ENCODE data around the gene EXOC1.

DNA sequence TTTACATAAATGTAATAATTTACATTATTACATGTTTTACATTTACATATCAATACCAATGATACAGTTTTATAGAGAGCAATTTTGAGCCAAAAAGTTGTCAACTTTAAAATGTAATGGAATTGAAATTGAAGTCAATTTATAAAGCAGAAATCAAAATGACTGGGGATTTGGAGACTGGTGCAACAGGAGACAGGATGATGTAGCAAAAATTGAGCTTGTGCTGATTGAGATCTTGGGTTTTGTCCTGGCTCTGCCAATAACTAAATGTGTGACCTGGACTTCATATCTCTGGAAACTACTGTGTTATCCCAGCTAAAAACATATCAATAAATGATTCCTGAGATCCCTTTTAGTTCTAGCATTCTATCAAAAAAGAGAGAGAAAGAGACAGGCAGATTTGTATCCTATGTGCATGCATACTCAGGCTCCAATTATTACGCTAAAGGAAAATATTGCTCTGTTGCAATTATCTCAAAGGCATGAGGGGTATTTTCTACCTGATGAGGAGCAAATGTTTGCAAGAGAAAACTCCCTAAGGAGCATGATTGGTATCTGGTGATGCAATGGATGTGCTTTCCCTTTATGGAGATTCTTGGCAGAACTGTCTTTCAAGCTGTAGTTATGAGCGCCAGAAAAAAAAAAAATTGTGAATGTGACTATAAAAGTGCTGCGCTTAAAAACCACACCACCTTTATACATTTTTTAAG, 19.2 kb upstream of the EXOC1 start:
- TF ChIP-seq, protein P1, sequence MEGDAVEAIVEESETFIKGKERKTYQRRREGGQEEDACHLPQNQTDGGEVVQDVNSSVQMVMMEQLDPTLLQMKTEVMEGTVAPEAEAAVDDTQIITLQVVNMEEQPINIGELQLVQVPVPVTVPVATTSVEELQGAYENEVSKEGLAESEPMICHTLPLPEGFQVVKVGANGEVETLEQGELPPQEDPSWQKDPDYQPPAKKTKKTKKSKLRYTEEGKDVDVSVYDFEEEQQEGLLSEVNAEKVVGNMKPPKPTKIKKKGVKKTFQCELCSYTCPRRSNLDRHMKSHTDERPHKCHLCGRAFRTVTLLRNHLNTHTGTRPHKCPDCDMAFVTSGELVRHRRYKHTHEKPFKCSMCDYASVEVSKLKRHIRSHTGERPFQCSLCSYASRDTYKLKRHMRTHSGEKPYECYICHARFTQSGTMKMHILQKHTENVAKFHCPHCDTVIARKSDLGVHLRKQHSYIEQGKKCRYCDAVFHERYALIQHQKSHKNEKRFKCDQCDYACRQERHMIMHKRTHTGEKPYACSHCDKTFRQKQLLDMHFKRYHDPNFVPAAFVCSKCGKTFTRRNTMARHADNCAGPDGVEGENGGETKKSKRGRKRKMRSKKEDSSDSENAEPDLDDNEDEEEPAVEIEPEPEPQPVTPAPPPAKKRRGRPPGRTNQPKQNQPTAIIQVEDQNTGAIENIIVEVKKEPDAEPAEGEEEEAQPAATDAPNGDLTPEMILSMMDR (conservative IDR thresholded peaks at IDR 0.05; ENCODE audit: low read depth in 2 of 2): no peak
- TF ChIP-seq EZH2phosphoT487 (IDR thresholded peaks at IDR 0.05; ENCODE audit: unreplicated experiment) (no peak), EZH2 (IDR thresholded peaks at IDR 0.05; ENCODE audit: low read depth, unreplicated experiment) (no peak), POLR2AphosphoS5 (IDR thresholded peaks at IDR 0.05; ENCODE audit: low read depth) (no peak), CREB1 (CRISPR knock-in tag; IDR thresholded peaks at IDR 0.05; ENCODE audit: low read depth) (no peak), STAT1 (IDR thresholded peaks at IDR 0.05; ENCODE audit: unreplicated experiment) (no peak), JUNB (IDR thresholded peaks at IDR 0.05; ENCODE audit: unreplicated experiment) (no peak)
